GM23338 (cell line): ENCODE measurements around the gene RIMBP3B. TPM values are rescaled to one million over a fixed set of nuclear protein-coding genes. Genes with fewer than 3 reads are reported as not detected.
"Not testable (repeated sequence)": the region's sequence is repeated elsewhere in the genome, so short reads cannot be mapped to it uniquely, and the experiment has no call there.

Experiments
- ATAC-seq: fragments of 200-7000 bp; cut with Tn5 transposase; 3 replicates; pipeline ENCODE4 v1.9.1; 2020
- DNase-seq: peaks from one replicate; pipeline ENCODE4 v3.0.0-alpha.2; 2015; ENCODE audit warnings: low spot score
- H2AFZ ChIP-seq: fragments of 200-600 bp; sonication (generic); 2 replicates; pipeline ENCODE4 v1.8.0; 2016; ENCODE audit warnings: antibody characterized with exemption, mild to moderate bottlenecking, moderate library complexity
- H3F3A ChIP-seq: fragments of 200-600 bp; sonication (generic); replicated peaks from 2 replicates; pipeline ENCODE4 v1.8.0; 2017; ENCODE audit warnings: antibody characterized with exemption, mixed run types, low read depth
- H3K27ac ChIP-seq: fragments of 200-600 bp; sonication (generic); 2 replicates; pipeline ENCODE4 v1.6.1; 2016; ENCODE audit warnings: low read depth
- H3K27me3 ChIP-seq: fragments of 200-600 bp; sonication (generic); 2 replicates; pipeline ENCODE4 v1.8.0; 2016; ENCODE audit warnings: mild to moderate bottlenecking, mixed run types, moderate library complexity; ENCODE audit not compliant: insufficient read depth
- H3K36me3 ChIP-seq: fragments of 200-600 bp; sonication (generic); 2 replicates; pipeline ENCODE4 v1.8.0; 2016; ENCODE audit warnings: mild to moderate bottlenecking; ENCODE audit not compliant: insufficient read depth
- H3K4me1 ChIP-seq: fragments of 200-600 bp; sonication (generic); 2 replicates; pipeline ENCODE4 v1.8.0; 2016; ENCODE audit warnings: mild to moderate bottlenecking, moderate library complexity; ENCODE audit not compliant: insufficient read depth
- H3K4me2 ChIP-seq: fragments of 200-600 bp; sonication (generic); 2 replicates; pipeline ENCODE4 v1.7.1; 2017; ENCODE audit warnings: mixed run types
- H3K4me3 ChIP-seq: fragments of 200-600 bp; sonication (generic); 2 replicates; pipeline ENCODE4 v1.6.1; 2016; ENCODE audit warnings: mixed run types
- H3K79me2 ChIP-seq: fragments of 200-600 bp; sonication (generic); replicated peaks from 2 replicates; pipeline ENCODE4 v1.8.0; 2017; ENCODE audit warnings: mild to moderate bottlenecking; ENCODE audit not compliant: insufficient read depth
- H3K9me2 ChIP-seq: fragments of 200-600 bp; sonication (generic); 2 replicates; pipeline ENCODE4 v1.8.0; 2017; ENCODE audit not compliant: insufficient read depth
- H4K20me1 ChIP-seq: fragments of 200-600 bp; sonication (generic); replicated peaks from 2 replicates; pipeline ENCODE4 v1.8.0; 2017; ENCODE audit warnings: mild to moderate bottlenecking; ENCODE audit not compliant: insufficient read depth
- H3K27ac Mint-ChIP-seq: 2 replicates; pipeline ENCODE4 v1.8.0; 2020; ENCODE audit warnings: inconsistent platforms, mild to moderate bottlenecking, moderate library complexity, mixed read lengths
- H3K27me3 Mint-ChIP-seq: 3 replicates; pipeline ENCODE4 v1.8.0; 2022; ENCODE audit warnings: low read depth, mild to moderate bottlenecking, moderate library complexity, mixed read lengths, inconsistent platforms; ENCODE audit not compliant: insufficient read depth, poor library complexity
- H3K36me3 Mint-ChIP-seq: 3 replicates; pipeline ENCODE4 v1.8.0; 2021; ENCODE audit warnings: low read depth, mild to moderate bottlenecking, inconsistent platforms, moderate library complexity, mixed read lengths
- H3K4me1 Mint-ChIP-seq: 3 replicates; pipeline ENCODE4 v1.8.0; 2020; ENCODE audit warnings: mild to moderate bottlenecking, inconsistent platforms, mixed read lengths
- H3K4me3 Mint-ChIP-seq: 3 replicates; pipeline ENCODE4 v1.8.0; 2021; ENCODE audit warnings: moderate library complexity, mild to moderate bottlenecking, inconsistent platforms, mixed read lengths
- H3K9me3 Mint-ChIP-seq: 3 replicates; pipeline ENCODE4 v1.8.0; 2020; ENCODE audit warnings: moderate library complexity, mild to moderate bottlenecking, inconsistent platforms, mixed read lengths
- long read RNA-seq: library from polyadenylated mRNA; unstranded; transcript quantifications from one replicate; pipeline ENCODE4 v2.0.0, GENCODE V29; 2020; ENCODE audit not compliant: unreplicated experiment
- polyA plus RNA-seq: library from polyadenylated mRNA; unstranded; fragments of >200 nt; fragmentation: Nextera tagmentation; extraction: Ambion mirVana; gene quantifications from 2 replicates; pipeline ENCODE4 v1.2.1, GENCODE V29; 2016
- total RNA-seq: library from RNA; depleted of rRNA; stranded (reverse); fragments of >200 nt; shearing (Covaris generic); gene quantifications from 2 replicates; pipeline ENCODE4 v1.2.3, GENCODE V29; 2014; rRNA removed

The RIMBP3B gene, protein sequence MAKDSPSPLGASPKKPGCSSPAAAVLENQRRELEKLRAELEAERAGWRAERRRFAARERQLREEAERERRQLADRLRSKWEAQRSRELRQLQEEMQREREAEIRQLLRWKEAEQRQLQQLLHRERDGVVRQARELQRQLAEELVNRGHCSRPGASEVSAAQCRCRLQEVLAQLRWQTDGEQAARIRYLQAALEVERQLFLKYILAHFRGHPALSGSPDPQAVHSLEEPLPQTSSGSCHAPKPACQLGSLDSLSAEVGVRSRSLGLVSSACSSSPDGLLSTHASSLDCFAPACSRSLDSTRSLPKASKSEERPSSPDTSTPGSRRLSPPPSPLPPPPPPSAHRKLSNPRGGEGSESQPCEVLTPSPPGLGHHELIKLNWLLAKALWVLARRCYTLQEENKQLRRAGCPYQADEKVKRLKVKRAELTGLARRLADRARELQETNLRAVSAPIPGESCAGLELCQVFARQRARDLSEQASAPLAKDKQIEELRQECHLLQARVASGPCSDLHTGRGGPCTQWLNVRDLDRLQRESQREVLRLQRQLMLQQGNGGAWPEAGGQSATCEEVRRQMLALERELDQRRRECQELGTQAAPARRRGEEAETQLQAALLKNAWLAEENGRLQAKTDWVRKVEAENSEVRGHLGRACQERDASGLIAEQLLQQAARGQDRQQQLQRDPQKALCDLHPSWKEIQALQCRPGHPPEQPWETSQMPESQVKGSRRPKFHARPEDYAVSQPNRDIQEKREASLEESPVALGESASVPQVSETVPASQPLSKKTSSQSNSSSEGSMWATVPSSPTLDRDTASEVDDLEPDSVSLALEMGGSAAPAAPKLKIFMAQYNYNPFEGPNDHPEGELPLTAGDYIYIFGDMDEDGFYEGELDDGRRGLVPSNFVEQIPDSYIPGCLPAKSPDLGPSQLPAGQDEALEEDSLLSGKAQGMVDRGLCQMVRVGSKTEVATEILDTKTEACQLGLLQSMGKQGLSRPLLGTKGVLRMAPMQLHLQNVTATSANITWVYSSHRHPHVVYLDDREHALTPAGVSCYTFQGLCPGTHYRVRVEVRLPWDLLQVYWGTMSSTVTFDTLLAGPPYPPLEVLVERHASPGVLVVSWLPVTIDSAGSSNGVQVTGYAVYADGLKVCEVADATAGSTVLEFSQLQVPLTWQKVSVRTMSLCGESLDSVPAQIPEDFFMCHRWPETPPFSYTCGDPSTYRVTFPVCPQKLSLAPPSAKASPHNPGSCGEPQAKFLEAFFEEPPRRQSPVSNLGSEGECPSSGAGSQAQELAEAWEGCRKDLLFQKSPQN (N-terminal part only)
- total RNA-seq (0.04 and 0.10 TPM in 2 replicates), polyA plus RNA-seq (0.09 and 0.21 TPM in 2 replicates)
- long read RNA-seq = 0 reads

DNA sequence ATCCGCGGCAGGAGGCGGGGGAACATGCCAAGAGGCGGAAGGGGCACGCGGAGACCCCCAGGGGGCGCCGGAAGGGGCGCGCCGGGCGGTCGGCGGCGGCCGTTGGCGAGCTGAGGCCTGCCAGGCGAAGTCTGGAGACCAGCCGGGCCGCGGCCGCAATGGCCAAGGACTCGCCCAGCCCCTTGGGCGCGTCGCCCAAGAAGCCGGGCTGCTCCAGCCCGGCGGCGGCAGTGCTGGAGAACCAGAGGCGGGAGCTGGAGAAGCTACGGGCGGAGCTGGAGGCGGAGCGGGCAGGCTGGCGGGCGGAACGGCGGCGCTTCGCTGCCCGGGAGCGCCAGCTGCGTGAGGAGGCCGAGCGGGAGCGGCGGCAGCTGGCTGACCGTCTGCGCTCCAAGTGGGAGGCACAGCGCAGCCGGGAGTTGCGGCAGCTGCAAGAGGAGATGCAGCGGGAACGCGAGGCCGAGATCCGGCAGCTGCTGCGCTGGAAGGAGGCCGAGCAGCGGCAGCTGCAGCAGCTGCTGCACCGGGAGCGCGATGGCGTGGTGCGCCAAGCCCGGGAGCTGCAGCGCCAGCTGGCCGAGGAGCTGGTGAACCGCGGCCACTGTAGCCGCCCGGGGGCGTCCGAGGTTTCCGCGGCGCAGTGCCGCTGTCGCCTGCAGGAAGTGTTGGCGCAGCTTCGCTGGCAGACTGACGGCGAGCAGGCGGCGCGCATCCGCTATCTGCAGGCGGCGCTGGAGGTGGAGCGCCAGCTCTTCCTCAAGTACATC lies at the start of gene RIMBP3B:
Gene RIMBP3B (plus strand): TSS at position 51 of the 767 bp plus-strand sequence. CDS start 108 bp downstream, at position 159.
- H3K27ac Mint-ChIP-seq, H3K36me3 Mint-ChIP-seq, H3K9me2 ChIP-seq, H4K20me1 ChIP-seq, H3K27ac ChIP-seq, H3K4me3 ChIP-seq, H3K4me1 Mint-ChIP-seq, H2AFZ ChIP-seq, H3K4me2 ChIP-seq, H3K27me3 Mint-ChIP-seq, H3K9me3 Mint-ChIP-seq, H3F3A ChIP-seq, DNase-seq, H3K36me3 ChIP-seq, H3K4me3 Mint-ChIP-seq, H3K27me3 ChIP-seq, H3K79me2 ChIP-seq, H3K4me1 ChIP-seq: not testable (repeated sequence)
- ATAC-seq = peak; percentile 81

GRCh38 chr22:21357527-21357926 lies 26.0 kb upstream of the RIMBP3B start:
- not testable (repeated sequence) for H3K9me3 Mint-ChIP-seq, ATAC-seq, H2AFZ ChIP-seq

GRCh38 chr22:21360525-21360924 lies 23.0 kb upstream of the RIMBP3B start:
- not testable (repeated sequence) for H3K27me3 ChIP-seq, H3K27ac Mint-ChIP-seq, H3K27ac ChIP-seq, H3K9me3 Mint-ChIP-seq, H3K36me3 ChIP-seq, H2AFZ ChIP-seq, H3K4me1 Mint-ChIP-seq, H3K36me3 Mint-ChIP-seq, H3K79me2 ChIP-seq, H3F3A ChIP-seq, H3K4me2 ChIP-seq, H4K20me1 ChIP-seq, H3K27me3 Mint-ChIP-seq, H3K4me3 Mint-ChIP-seq, H3K9me2 ChIP-seq, H3K4me3 ChIP-seq, H3K4me1 ChIP-seq
- ATAC-seq = peak; percentile 38
- peak; percentile 13 for DNase-seq

More at GRCh38 chr22:21357527-21357926, 26.0 kb upstream of the RIMBP3B start:
- not testable (repeated sequence) for H3K4me3 ChIP-seq, H3K9me2 ChIP-seq, H3F3A ChIP-seq, H3K36me3 Mint-ChIP-seq, H3K79me2 ChIP-seq, DNase-seq, H3K27ac Mint-ChIP-seq, H3K4me3 Mint-ChIP-seq, H3K4me1 ChIP-seq, H3K27me3 ChIP-seq, H3K27ac ChIP-seq, H3K4me2 ChIP-seq, H3K27me3 Mint-ChIP-seq, H3K4me1 Mint-ChIP-seq, H3K36me3 ChIP-seq, H4K20me1 ChIP-seq

DNA sequence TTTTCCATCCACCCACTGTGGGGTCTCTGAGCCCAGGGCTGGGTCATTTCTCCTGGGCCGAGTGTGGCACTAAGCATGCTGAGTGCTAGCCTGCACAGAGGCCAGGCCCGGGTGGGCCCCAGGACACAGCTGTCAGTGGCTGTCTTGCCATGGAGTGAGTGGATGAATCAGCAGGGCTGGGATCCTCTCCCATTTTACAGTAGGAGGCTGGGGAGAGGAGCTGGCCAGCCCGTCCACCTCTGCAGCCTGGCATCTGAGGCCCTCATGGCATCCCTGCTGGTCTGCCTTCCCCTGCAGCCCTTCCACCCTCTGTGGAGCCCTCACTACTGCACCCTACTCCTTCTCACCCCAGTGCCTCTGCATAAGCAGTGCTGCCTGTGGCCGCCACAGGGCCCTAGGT lies 21.1 kb upstream of the RIMBP3B start:
- ATAC-seq, H3K27ac Mint-ChIP-seq: not testable (repeated sequence)

GRCh38 chr22:21363061-21363460 lies 20.5 kb upstream of the RIMBP3B start:
- DNase-seq, H3K36me3 ChIP-seq, H4K20me1 ChIP-seq, H3F3A ChIP-seq, H3K4me3 Mint-ChIP-seq, H3K27me3 Mint-ChIP-seq, H3K4me2 ChIP-seq, H3K9me2 ChIP-seq, H3K27ac ChIP-seq, H2AFZ ChIP-seq, H3K4me3 ChIP-seq, H3K27me3 ChIP-seq, H3K9me3 Mint-ChIP-seq, H3K4me1 Mint-ChIP-seq, H3K36me3 Mint-ChIP-seq, H3K27ac Mint-ChIP-seq, H3K79me2 ChIP-seq, ATAC-seq, H3K4me1 ChIP-seq: not testable (repeated sequence)

More for the DNA sequence above, 21.1 kb upstream of the RIMBP3B start:
- not testable (repeated sequence) for H3K9me2 ChIP-seq, H3K4me3 Mint-ChIP-seq, H3K79me2 ChIP-seq, H3K27ac ChIP-seq, H3K4me2 ChIP-seq, H4K20me1 ChIP-seq, H3K36me3 Mint-ChIP-seq, H3K4me1 Mint-ChIP-seq, H3K27me3 ChIP-seq, H3K4me3 ChIP-seq, H3K9me3 Mint-ChIP-seq, H3K36me3 ChIP-seq, H3K27me3 Mint-ChIP-seq, H2AFZ ChIP-seq, H3K4me1 ChIP-seq, H3F3A ChIP-seq, DNase-seq
